GM18909 (cell line): ENCODE data around the gene IL5.
"Not testable (repeated sequence)": the region's sequence is repeated elsewhere in the genome, so short reads cannot be mapped to it uniquely, and the experiment has no call there.

Experiments
- ATAC-seq: cut with Tn5 transposase; IDR thresholded peaks from one replicate; pipeline ENCODE4 v1.9.1; 2021; ENCODE audit warnings: mild to moderate bottlenecking; ENCODE audit not compliant: unreplicated experiment, poor library complexity

IL5 gene

GRCh38 chr5:132539716-132540115, 3.6 kb downstream of the IL5 start:
- no peak for ATAC-seq

- ATAC-seq: no peak
Measured at GRCh38 chr5:132530946-132531345, 12.4 kb downstream of the IL5 start.

GRCh38 chr5:132528866-132529634, 14.3 kb downstream of the IL5 start:
- no peak for ATAC-seq

- ATAC-seq: no peak
Measured at GRCh38 chr5:132528021-132528420, 15.3 kb downstream of the IL5 start.

- no peak for ATAC-seq
Measured at GRCh38 chr5:132526974-132527564, 16.3 kb downstream of the IL5 start.

GRCh38 chr5:132526290-132526973, 16.9 kb downstream of the IL5 start:
- peak; percentile 47 for ATAC-seq

- peak; percentile 79 for ATAC-seq
Measured at GRCh38 chr5:132525299-132525724, 18.0 kb downstream of the IL5 start.

GRCh38 chr5:132524877-132525276, 18.4 kb downstream of the IL5 start:
- not testable (repeated sequence) for ATAC-seq

- ATAC-seq: not testable (repeated sequence)
Measured at GRCh38 chr5:132522067-132522466, 21.3 kb downstream of the IL5 start.

GRCh38 chr5:132513618-132514336, 29.5 kb downstream of the IL5 start:
- ATAC-seq: not testable (repeated sequence)

- no peak for ATAC-seq
Measured at GRCh38 chr5:132510076-132510475, 33.2 kb downstream of the IL5 start.

GRCh38 chr5:132506094-132506692, 37.1 kb downstream of the IL5 start:
- peak; percentile 67 for ATAC-seq

- ATAC-seq: no peak
Measured at GRCh38 chr5:132505641-132506040, 37.7 kb downstream of the IL5 start.

GRCh38 chr5:132504746-132505145, 38.6 kb downstream of the IL5 start:
- no peak for ATAC-seq

GRCh38 chr5:132503244-132503643, 40.1 kb downstream of the IL5 start:
- ATAC-seq: no peak

GRCh38 chr5:132501961-132502931, 41.1 kb downstream of the IL5 start:
- no peak for ATAC-seq

GRCh38 chr5:132501629-132501956, 41.7 kb downstream of the IL5 start:
- ATAC-seq: no peak

- ATAC-seq: no peak
Measured at GRCh38 chr5:132500931-132501628, 42.2 kb downstream of the IL5 start.
